WERI-Rb-1 (cell line): ENCODE measurements around the gene INPP4B.

ENCODE experiments used
- DNase-seq: peaks from one replicate; pipeline ENCODE4 v3.0.0-alpha.2; 2020
- H3K27ac ChIP-seq: fragments of 250-450 bp; sonication (Bioruptor Pico); 2 replicates; pipeline ENCODE4 v1.5.1; 2020; ENCODE audit warnings: mild to moderate bottlenecking, moderate library complexity
- H3K27me3 ChIP-seq: fragments of 250-450 bp; sonication (Bioruptor Pico); 2 replicates; pipeline ENCODE4 v1.5.1; 2021; ENCODE audit warnings: mild to moderate bottlenecking, low read depth, moderate library complexity; ENCODE audit not compliant: insufficient read depth, severe bottlenecking
- H3K36me3 ChIP-seq: fragments of 250-450 bp; sonication (Bioruptor Pico); 2 replicates; pipeline ENCODE4 v1.5.1; 2020; ENCODE audit warnings: mild to moderate bottlenecking, moderate library complexity
- H3K4me3 ChIP-seq: 2 replicates; pipeline ENCODE4 v1.5.1; 2011; ENCODE audit warnings: low read depth, mild to moderate bottlenecking, control low read depth, low read length
- H3K9me3 ChIP-seq: fragments of 250-450 bp; sonication (Bioruptor Pico); 2 replicates; pipeline ENCODE4 v1.5.1; 2021; ENCODE audit warnings: mild to moderate bottlenecking, moderate library complexity; ENCODE audit not compliant: severe bottlenecking
- CTCF ChIP-seq: IDR thresholded peaks from 2 replicates; pipeline ENCODE4 v1.5.1; 2011; ENCODE audit warnings: low read depth, mild to moderate bottlenecking, control low read depth, inconsistent platforms, low read length

INPP4B gene

GRCh38 chr4:142607976-142608375 is 238.1 kb downstream of the INPP4B start:
- H3K9me3 ChIP-seq: peaks cover 2% of the 10 kb centered on the region
- no peak for TF ChIP-seq CTCF
- H3K36me3 ChIP-seq: no peaks in the 10 kb centered on the region
- H3K4me3 ChIP-seq: no peak overlapping the region
- H3K27ac ChIP-seq: no peak overlapping the region
- H3K27me3 ChIP-seq: no peaks in the 10 kb centered on the region
- DNase-seq: no peak

- TF ChIP-seq CTCF: no peak
- Histone ChIP-seq H3K36me3 (no peaks in the 10 kb centered on the region), H3K9me3 (peaks cover 4% of the 10 kb centered on the region), H3K27ac (no peak overlapping the region), H3K27me3 (no peaks in the 10 kb centered on the region), H3K4me3 (no peak overlapping the region)
- DNase-seq: no peak
These were observed 245.1 kb downstream of the INPP4B start for GRCh38 chr4:142600952-142601351.

GRCh38 chr4:142598132-142598531 is 248.0 kb downstream of the INPP4B start:
- H3K9me3 ChIP-seq: peaks cover 3% of the 10 kb centered on the region
- H3K27ac ChIP-seq: no peak overlapping the region
- H3K27me3 ChIP-seq: no peaks in the 10 kb centered on the region
- no peak overlapping the region for H3K4me3 ChIP-seq
- DNase-seq: no peak
- H3K36me3 ChIP-seq: no peaks in the 10 kb centered on the region
- no peak for TF ChIP-seq CTCF

- H3K9me3 ChIP-seq: no peaks in the 10 kb centered on the region
- DNase-seq: peak; percentile 36
- no peaks in the 10 kb centered on the region for H3K27me3 ChIP-seq
- H3K4me3 ChIP-seq: no peak overlapping the region
- no peaks in the 10 kb centered on the region for H3K36me3 ChIP-seq
- no peak overlapping the region for H3K27ac ChIP-seq
- no peak for TF ChIP-seq CTCF
These were observed 249.5 kb downstream of the INPP4B start for GRCh38 chr4:142596595-142596994.

- no peaks in the 10 kb centered on the region for H3K27me3 ChIP-seq
These were observed 250.0 kb downstream of the INPP4B start for GRCh38 chr4:142596121-142596520.

More at GRCh38 chr4:142596121-142596520, 250.0 kb downstream of the INPP4B start:
- TF ChIP-seq CTCF: no peak
- Histone ChIP-seq H3K27ac (no peak overlapping the region), H3K4me3 (no peak overlapping the region), H3K36me3 (no peaks in the 10 kb centered on the region), H3K9me3 (no peaks in the 10 kb centered on the region)
- no peak for DNase-seq
